ENCODE data around the gene OLIG1. TPM values are rescaled to one million over a fixed set of nuclear protein-coding genes. Genes with fewer than 3 reads are reported as not detected.

OLIG1 gene
- total and polyA plus RNA-seq, 10 donors: 0.02 to 1.8 (median 0.58) TPM; not detected in 2

DNA sequence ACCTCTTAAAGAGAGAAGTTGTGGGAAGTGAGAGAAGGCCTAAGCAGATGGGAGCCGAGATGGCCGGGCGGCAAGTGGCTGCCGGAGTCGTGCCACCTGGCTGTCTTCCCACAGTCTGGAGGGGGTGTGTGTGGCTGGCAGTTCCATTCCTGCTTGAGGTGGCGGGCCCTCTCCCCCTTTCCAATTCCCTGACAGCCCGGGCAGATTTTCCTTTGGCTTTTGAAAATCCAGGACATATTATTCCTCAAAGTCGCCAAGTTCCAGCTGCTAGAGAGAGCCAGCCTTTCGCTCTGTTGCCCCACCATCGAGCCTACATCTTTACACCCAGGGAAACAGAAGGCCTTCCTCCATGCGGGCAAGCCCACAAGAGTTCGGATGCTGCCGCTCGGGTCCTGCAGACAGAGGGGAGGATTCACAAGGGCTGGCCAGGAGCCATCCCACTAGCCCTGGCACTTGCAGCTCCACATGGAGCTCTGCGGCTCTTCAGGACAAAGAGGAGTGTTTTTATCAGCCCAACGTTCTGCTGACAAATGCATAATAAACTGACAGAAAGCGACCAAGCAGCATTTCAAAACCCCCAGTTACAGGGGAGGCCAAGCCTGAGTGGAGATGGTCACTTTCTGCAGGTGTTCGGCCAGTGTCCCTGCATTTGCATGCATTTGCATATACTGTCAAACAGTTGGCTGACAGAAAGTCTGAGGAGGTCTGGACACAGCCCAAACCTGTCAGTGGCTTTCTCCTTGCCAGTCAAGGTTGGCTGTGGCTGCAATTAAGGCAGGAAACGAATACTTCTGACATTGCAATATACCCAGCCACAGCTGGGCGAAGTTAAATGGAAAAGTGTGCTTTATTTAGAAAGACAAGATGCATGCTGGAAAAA lies 45.9 kb downstream of the OLIG1 start:
- Histone ChIP-seq H3K4me1 (peaks cover 0 to 8% (median 0%) of the 10 kb centered on the region in 6 donors), H3K27me3 (replicated peaks in 1 of 7) (peaks cover 0 to 78% (median 16%) of the 10 kb centered on the region in 7 donors), H3K27ac (no peak overlapping the region), H3K4me3 (no peak overlapping the region), H3K36me3 (no peaks in the 10 kb centered on the region), H3K9me3 (no peaks in the 10 kb centered on the region)
- no peak for DNase-seq
- TF ChIP-seq POLR2A (IDR thresholded peaks at IDR 0.05) (no peak), POLR2AphosphoS5 (IDR thresholded peaks at IDR 0.05) (no peak)
- TF ChIP-seq, protein P1, sequence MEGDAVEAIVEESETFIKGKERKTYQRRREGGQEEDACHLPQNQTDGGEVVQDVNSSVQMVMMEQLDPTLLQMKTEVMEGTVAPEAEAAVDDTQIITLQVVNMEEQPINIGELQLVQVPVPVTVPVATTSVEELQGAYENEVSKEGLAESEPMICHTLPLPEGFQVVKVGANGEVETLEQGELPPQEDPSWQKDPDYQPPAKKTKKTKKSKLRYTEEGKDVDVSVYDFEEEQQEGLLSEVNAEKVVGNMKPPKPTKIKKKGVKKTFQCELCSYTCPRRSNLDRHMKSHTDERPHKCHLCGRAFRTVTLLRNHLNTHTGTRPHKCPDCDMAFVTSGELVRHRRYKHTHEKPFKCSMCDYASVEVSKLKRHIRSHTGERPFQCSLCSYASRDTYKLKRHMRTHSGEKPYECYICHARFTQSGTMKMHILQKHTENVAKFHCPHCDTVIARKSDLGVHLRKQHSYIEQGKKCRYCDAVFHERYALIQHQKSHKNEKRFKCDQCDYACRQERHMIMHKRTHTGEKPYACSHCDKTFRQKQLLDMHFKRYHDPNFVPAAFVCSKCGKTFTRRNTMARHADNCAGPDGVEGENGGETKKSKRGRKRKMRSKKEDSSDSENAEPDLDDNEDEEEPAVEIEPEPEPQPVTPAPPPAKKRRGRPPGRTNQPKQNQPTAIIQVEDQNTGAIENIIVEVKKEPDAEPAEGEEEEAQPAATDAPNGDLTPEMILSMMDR (IDR thresholded peaks at IDR 0.05 in 8 of 11, conservative IDR thresholded peaks at IDR 0.05 in 3 of 11): no peak
- intact Hi-C loops (cut with DNase I; ENCODE audit: low total_unique reads): no loop called here
- 50 to 69% (median 63%) methylated on average over 19 to 20 of the region's 20 CpGs for WGBS, 5 donors

DNA sequence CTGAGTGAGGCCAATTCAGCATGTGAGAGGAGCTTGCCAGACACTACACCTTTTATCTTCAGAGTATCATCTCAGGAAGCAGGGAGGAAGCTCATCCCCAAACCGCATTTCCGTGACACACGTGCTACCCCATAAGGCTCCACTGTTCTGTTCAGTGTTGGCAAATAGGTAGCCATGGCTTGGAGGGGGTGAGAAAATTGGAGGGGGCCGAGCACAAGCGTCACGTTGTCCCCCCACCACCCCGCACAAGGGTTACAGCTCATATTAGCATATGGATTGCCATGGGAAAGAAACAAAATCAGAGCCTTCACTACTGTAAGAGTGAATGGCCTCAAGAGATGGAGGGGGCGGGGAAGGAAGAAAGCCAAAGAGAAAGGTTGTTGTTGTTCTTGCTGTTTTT lies 46.7 kb downstream of the OLIG1 start:
- no peak overlapping the region for H3K27ac ChIP-seq
- 46 to 62% (median 53%) methylated on average over 8 of the region's 8 CpGs for WGBS, 5 donors
- DNase-seq: no peak
- H3K36me3 ChIP-seq: no peaks in the 10 kb centered on the region
- peaks cover 0 to 77% (median 8%) of the 10 kb centered on the region in 7 donors for H3K27me3 ChIP-seq (replicated peaks in 1 of 7)
- intact Hi-C loops (cut with DNase I; ENCODE audit: low total_unique reads): no loop called here
- no peak overlapping the region for H3K4me3 ChIP-seq
- no peaks in the 10 kb centered on the region for H3K9me3 ChIP-seq
- peaks cover 0 to 8% (median 0%) of the 10 kb centered on the region in 6 donors for H3K4me1 ChIP-seq
- TF ChIP-seq POLR2A (IDR thresholded peaks at IDR 0.05): no peak
- no peak for TF ChIP-seq POLR2AphosphoS5 (IDR thresholded peaks at IDR 0.05)
- TF ChIP-seq, protein P1 (IDR thresholded peaks at IDR 0.05 in 8 of 11, conservative IDR thresholded peaks at IDR 0.05 in 3 of 11): no peak

DNA sequence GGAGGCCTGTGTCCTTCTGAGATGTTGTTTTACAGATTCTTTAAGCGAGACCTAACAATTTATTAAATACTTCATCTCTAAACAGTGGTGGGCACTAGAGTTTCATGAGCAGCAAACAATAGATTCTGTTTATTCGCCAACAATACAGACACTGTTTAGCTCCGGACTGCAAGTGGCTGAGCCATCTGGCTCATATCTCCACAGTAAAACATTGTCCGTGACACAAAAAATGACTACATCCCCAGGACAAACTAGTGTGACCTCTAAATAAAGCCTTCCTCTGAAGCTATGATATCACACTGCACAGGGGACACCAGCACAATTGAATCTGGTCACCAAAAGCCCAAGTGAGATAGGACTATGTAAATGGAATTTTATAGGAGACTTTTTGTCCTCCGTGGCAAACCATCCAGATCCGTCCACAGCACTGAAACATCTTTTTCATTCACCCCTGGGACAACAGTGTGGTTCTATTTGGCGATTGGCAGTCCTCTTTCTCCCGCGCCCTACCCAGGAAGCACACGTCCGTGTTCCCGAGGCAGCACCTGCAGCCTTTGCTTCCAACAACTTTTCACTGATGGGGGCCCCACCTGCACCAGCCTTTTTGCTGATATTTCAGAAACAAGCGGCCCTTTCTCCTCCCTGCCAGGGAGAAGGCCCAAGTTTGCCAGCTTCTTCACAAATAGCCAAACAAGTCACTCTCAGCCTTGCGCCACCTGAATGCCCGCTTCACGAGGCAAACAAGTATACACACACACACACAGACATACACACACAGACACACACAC lies 47.4 kb downstream of the OLIG1 start:
- TF ChIP-seq POLR2AphosphoS5 (IDR thresholded peaks at IDR 0.05) (no peak), POLR2A (IDR thresholded peaks at IDR 0.05) (no peak)
- TF ChIP-seq, protein P1 (IDR thresholded peaks at IDR 0.05 in 8 of 11, conservative IDR thresholded peaks at IDR 0.05 in 3 of 11): no peak
- H3K4me3 ChIP-seq: no peak overlapping the region
- intact Hi-C loops (cut with DNase I; ENCODE audit: low total_unique reads): no loop called here
- H3K27ac ChIP-seq: no peak overlapping the region
- H3K9me3 ChIP-seq: no peaks in the 10 kb centered on the region
- peaks cover 0 to 77% (median 3%) of the 10 kb centered on the region in 7 donors for H3K27me3 ChIP-seq (replicated peaks in 1 of 7)
- H3K36me3 ChIP-seq: no peaks in the 10 kb centered on the region
- H3K4me1 ChIP-seq: peaks cover 0 to 8% (median 0%) of the 10 kb centered on the region in 6 donors
- no peak for DNase-seq
- WGBS, 5 donors: 82 to 94% (median 91%) methylated on average over 16 of the region's 16 CpGs

Other genes with a start within 250 kb of the OLIG1 start
- gene OLIG2, start 44.2 kb upstream of the OLIG1 start, total RNA-seq: under 1 TPM in 1 of 7 donors, not detected in 6; 0.23 TPM
- gene OLIG2, start 44.2 kb upstream of the OLIG1 start, polyA plus RNA-seq: under 1 TPM in 1 of 3 donors, not detected in 2; 0.03 TPM
- 100 to 1,000 TPM in 2 of 7 donors, 10 to 100 TPM in 5; 54.7 to 124 (median 86.8) TPM for gene IFNAR2, start 159.8 kb downstream of the OLIG1 start, total RNA-seq
- gene IFNAR2, start 159.8 kb downstream of the OLIG1 start, polyA plus RNA-seq: 10 to 100 TPM; 20.4 to 22.3 (median 22.0) TPM
- 10 to 100 TPM; 44.1 to 89.7 (median 60.7) TPM for gene IL10RB, start 196.2 kb downstream of the OLIG1 start, total RNA-seq
- 10 to 100 TPM; 25.4 to 29.6 (median 29.3) TPM for gene IL10RB, start 196.2 kb downstream of the OLIG1 start, polyA plus RNA-seq

Measured in spleen (tissue), 11 donors.